Peyer's patch (tissue), 4 donors: ENCODE measurements around the gene AKAP13. TPM values are rescaled to one million over a fixed set of nuclear protein-coding genes. Genes with fewer than 3 reads are reported as not detected.

Source experiments
- DNase-seq, 3 donors: peaks; one replicate each; pipeline ENCODE4 v3.0.0-alpha.2; 2017 to 2019
- H3K27ac ChIP-seq, 4 donors: fragments of 200-600 bp; sonication (generic); one replicate each; pipeline ENCODE4 v1.5.1; 2016 to 2019
- H3K27me3 ChIP-seq, 2 donors: fragments of 200-600 bp; sonication (generic); one replicate each; pipeline ENCODE4 v1.5.1; 2019
- H3K36me3 ChIP-seq, 3 donors: fragments of 200-600 bp; sonication (generic); one replicate each; pipeline ENCODE4 v1.5.1; 2016 to 2019
- H3K4me1 ChIP-seq, 4 donors: fragments of 200-600 bp; sonication (generic); one replicate each; pipeline ENCODE4 v1.5.1; 2016 to 2019
- H3K4me3 ChIP-seq, 4 donors: fragments of 200-600 bp; sonication (generic); 1 replicate in 3 of 4; 2 replicates in 1 of 4; pipeline ENCODE4 v1.5.1; 2016 to 2019; ENCODE audit warnings: mild to moderate bottlenecking in 1 of 4
- H3K9me3 ChIP-seq, 4 donors: fragments of 200-600 bp; sonication (generic); one replicate each; pipeline ENCODE4 v1.5.1; 2016 to 2019; ENCODE audit warnings: mild to moderate bottlenecking in 1 of 4
- CTCF ChIP-seq, 6 experiments: fragments of 450-650 bp in 4 of 6; fragments of 200-600 bp in 2 of 6; sonication (generic) in 1 of 6; IDR thresholded peaks; one replicate each; pipeline ENCODE4 v1.5.1; 2017 to 2019; ENCODE audit warnings: antibody characterized with exemption in 6 of 6, mild to moderate bottlenecking in 3 of 6, moderate library complexity in 1 of 6
- POLR2A ChIP-seq, 2 donors: fragments of 450-650 bp; IDR thresholded peaks; one replicate each; pipeline ENCODE4 v1.5.1; 2017; ENCODE audit warnings: antibody characterized with exemption in 2 of 2, mild to moderate bottlenecking in 2 of 2, moderate library complexity in 2 of 2
- total RNA-seq, 4 donors: library from RNA; depleted of rRNA; stranded (reverse); fragments of >200 nt; gene quantifications; one replicate each; pipeline ENCODE4 v1.1.0, GENCODE V29; 2016

The AKAP13 gene
- total RNA-seq, 4 donors from 2014 or later, result 166 to 742 (median 242) TPM

- no peak for TF ChIP-seq CTCF (IDR thresholded peaks at IDR 0.05)
- TF ChIP-seq POLR2A (IDR thresholded peaks at IDR 0.05), result no peak
- Histone ChIP-seq H3K9me3 (no peaks in the 10 kb centered on the region), H3K4me3 (no peak overlapping the region), H3K4me1 (peaks cover 0 to 5% (median 0%) of the 10 kb centered on the region in 4 donors), H3K36me3 (peaks cover 0 to 38% (median 0%) of the 10 kb centered on the region in 3 donors), H3K27me3 (no peaks in the 10 kb centered on the region), H3K27ac (no peak overlapping the region)
- peak in 1 of 3 donors; percentile 32 for DNase-seq
Observed at GRCh38 chr15:85757939-85758654, 377.7 kb downstream of the AKAP13 start.

GRCh38 chr15:85758655-85758978 is 378.2 kb downstream of the AKAP13 start:
- H3K4me1 ChIP-seq, result peaks cover 0 to 5% (median 0%) of the 10 kb centered on the region in 4 donors
- H3K36me3 ChIP-seq, result peaks cover 0 to 38% (median 0%) of the 10 kb centered on the region in 3 donors
- H3K27ac ChIP-seq, result no peak overlapping the region

GRCh38 chr15:85759376-85759775 is 379.0 kb downstream of the AKAP13 start:
- no peak overlapping the region for H3K4me3 ChIP-seq
- peak in 1 of 3 donors; percentile 39 for DNase-seq
- H3K9me3 ChIP-seq, result no peaks in the 10 kb centered on the region
- H3K4me1 ChIP-seq, result peaks cover 0 to 5% (median 0%) of the 10 kb centered on the region in 4 donors
- no peaks in the 10 kb centered on the region for H3K27me3 ChIP-seq
- no peak overlapping the region for H3K27ac ChIP-seq
- TF ChIP-seq POLR2A (IDR thresholded peaks at IDR 0.05) (no peak), CTCF (IDR thresholded peaks at IDR 0.05) (no peak)
- peaks cover 0 to 38% (median 0%) of the 10 kb centered on the region in 3 donors for H3K36me3 ChIP-seq

More at GRCh38 chr15:85758655-85758978, 378.2 kb downstream of the AKAP13 start:
- Histone ChIP-seq H3K4me3 (no peak overlapping the region), H3K9me3 (no peaks in the 10 kb centered on the region), H3K27me3 (no peaks in the 10 kb centered on the region)
- peak in 1 of 3 donors; percentile 43 for DNase-seq
- no peak for TF ChIP-seq POLR2A (IDR thresholded peaks at IDR 0.05)
- no peak for TF ChIP-seq CTCF (IDR thresholded peaks at IDR 0.05)

DNA sequence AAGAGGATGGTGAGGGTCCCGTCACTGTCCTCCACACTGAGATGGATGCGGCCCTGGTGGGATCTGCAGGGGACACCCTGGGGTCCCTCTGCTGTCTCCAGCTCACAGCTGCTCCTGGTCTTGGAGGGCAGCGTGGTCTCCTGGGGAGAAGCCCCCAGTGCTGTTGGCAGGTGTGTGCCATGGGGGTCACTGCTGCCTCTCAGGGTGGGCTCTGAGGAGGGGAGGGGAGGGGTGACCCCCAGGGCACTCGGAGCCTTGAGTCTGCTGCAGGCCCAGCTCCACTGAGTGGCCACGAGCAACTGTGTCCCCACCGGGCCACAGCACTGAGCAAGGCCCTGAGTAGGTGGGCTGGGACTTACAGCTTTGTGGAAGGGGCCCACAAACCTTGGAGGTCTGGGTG is 379.6 kb downstream of the AKAP13 start:
- Histone ChIP-seq H3K27me3 (no peaks in the 10 kb centered on the region), H3K36me3 (peaks cover 0 to 38% (median 0%) of the 10 kb centered on the region in 3 donors), H3K4me3 (no peak overlapping the region), H3K27ac (no peak overlapping the region), H3K4me1 (peaks cover 0 to 5% (median 0%) of the 10 kb centered on the region in 4 donors), H3K9me3 (no peaks in the 10 kb centered on the region)
- peak in 1 of 3 donors; percentile 34 for DNase-seq
- TF ChIP-seq POLR2A (IDR thresholded peaks at IDR 0.05) (no peak), CTCF (IDR thresholded peaks at IDR 0.05) (no peak)

GRCh38 chr15:85760531-85761371 is 380.3 kb downstream of the AKAP13 start:
- H3K27me3 ChIP-seq, result no peaks in the 10 kb centered on the region

More at GRCh38 chr15:85760531-85761371, 380.3 kb downstream of the AKAP13 start:
- Histone ChIP-seq H3K4me3 (no peak overlapping the region), H3K27ac (no peak overlapping the region), H3K9me3 (no peaks in the 10 kb centered on the region), H3K36me3 (peaks cover 0 to 38% (median 0%) of the 10 kb centered on the region in 3 donors), H3K4me1 (peaks cover 0 to 5% (median 0%) of the 10 kb centered on the region in 4 donors)
- no peak for DNase-seq
- TF ChIP-seq POLR2A (IDR thresholded peaks at IDR 0.05) (no peak), CTCF (IDR thresholded peaks at IDR 0.05) (peak in 1 of 6 experiments; percentile 7)
